T-cell (primary cell): ENCODE results near the gene ELMO1. TPM values are rescaled to one million over a fixed set of nuclear protein-coding genes. Genes with fewer than 3 reads are reported as not detected.

Experiments used
- ATAC-seq, 4 experiments: fragments of 200-7000 bp in 3 of 4; fragments of 150-1000 bp in 1 of 4; cut with Tn5 transposase; replicated peaks in 1 of 4; 1 replicate in 3 of 4; 2 replicates in 1 of 4; pipeline ENCODE4 v1.10.0; 2021; ENCODE audit warnings: moderate library complexity in 3 of 4, mild to moderate bottlenecking in 2 of 4, moderate number of reproducible peaks in 1 of 4
- CTCF ChIA-PET, 2 donors: fragments of 300-600 bp; sonication (Branson Sonifier 250); formaldehyde crosslinking; loops; one replicate each; lab custom pipeline; 2022; ENCODE audit warnings: antibody characterized with exemption in 2 of 2; lab: Charles Lee
- POLR2A ChIA-PET, 2 donors: fragments of 300-600 bp; sonication (Branson Sonifier 250); formaldehyde crosslinking; loops; one replicate each; lab custom pipeline; 2022; ENCODE audit warnings: antibody characterized with exemption in 2 of 2; lab: Charles Lee
- DNase-seq, 35 experiments: peaks; one replicate each; pipeline versions ENCODE4 v3.0.0 to v3.0.0-alpha.2; 2013 to 2023
- H3K27ac ChIP-seq: one replicate; pipeline ENCODE4 v1.5.1; 2013; ENCODE audit warnings: low read length
- H3K27me3 ChIP-seq, 2 experiments: replicated peaks in 1 of 2; 1 replicate in 1 of 2; 2 replicates in 1 of 2; pipeline versions ENCODE4 v1.6.1 to v1.7.0; 2013; ENCODE audit warnings: low read length in 1 of 2, mixed read lengths in 1 of 2; ENCODE audit not compliant: control insufficient read depth in 2 of 2, insufficient read depth in 2 of 2; ENCODE audit errors: extremely low read depth in 1 of 2
- H3K36me3 ChIP-seq, 2 donors: 1 replicate in 1 of 2; 2 replicates in 1 of 2; pipeline versions ENCODE4 v1.6.1 to v1.7.0; 2013; ENCODE audit warnings: low read length in 1 of 2; ENCODE audit not compliant: control insufficient read depth in 2 of 2, insufficient read depth in 1 of 2; ENCODE audit errors: extremely low read depth in 1 of 2
- H3K4me1 ChIP-seq, 2 experiments: 1 replicate in 1 of 2; 2 replicates in 1 of 2; pipeline versions ENCODE4 v1.6.1 to v1.7.0; 2013; ENCODE audit warnings: low read length in 2 of 2, mixed read lengths in 1 of 2; ENCODE audit not compliant: insufficient read depth in 2 of 2, control insufficient read depth in 1 of 2; ENCODE audit errors: extremely low read depth in 1 of 2
- H3K4me3 ChIP-seq, 2 donors: 1 replicate in 1 of 2; 2 replicates in 1 of 2; pipeline versions ENCODE4 v1.5.1 to v1.7.0; 2013; ENCODE audit warnings: mild to moderate bottlenecking in 2 of 2, low read length in 1 of 2, moderate library complexity in 1 of 2; ENCODE audit not compliant: control insufficient read depth in 1 of 2; ENCODE audit errors: extremely low read depth in 1 of 2
- H3K9me3 ChIP-seq: 2 replicates; pipeline ENCODE4 v1.7.0; 2013
- H3K27ac Mint-ChIP-seq, 2 donors: one replicate each; pipeline ENCODE4 v1.8.0; 2020 to 2021; ENCODE audit warnings: mild to moderate bottlenecking in 2 of 2, mixed read lengths in 2 of 2
- H3K27me3 Mint-ChIP-seq, 2 donors: one replicate each; pipeline ENCODE4 v1.8.0; 2021 to 2022; ENCODE audit warnings: mixed read lengths in 2 of 2
- H3K36me3 Mint-ChIP-seq: one replicate; pipeline ENCODE4 v1.8.0; 2021; ENCODE audit warnings: mixed read lengths
- H3K4me1 Mint-ChIP-seq, 3 donors: one replicate each; pipeline ENCODE4 v1.8.0; 2020 to 2022; ENCODE audit warnings: mixed read lengths in 3 of 3, mild to moderate bottlenecking in 1 of 3
- H3K4me3 Mint-ChIP-seq, 3 donors: one replicate each; pipeline ENCODE4 v1.8.0; 2020 to 2022; ENCODE audit warnings: mild to moderate bottlenecking in 3 of 3, mixed read lengths in 3 of 3, moderate library complexity in 3 of 3
- H3K9me3 Mint-ChIP-seq, 3 donors: one replicate each; pipeline ENCODE4 v1.8.0; 2020 to 2022; ENCODE audit warnings: mixed read lengths in 3 of 3
- WGBS: methylation state at CpG from one replicate; pipeline ENCODE4 v1.1.5; 2013; ENCODE audit warnings: missing lambda C conversion rate; ENCODE audit not compliant: insufficient coverage; 5-methylcytosine and 5-hydroxymethylcytosine counted together
- total RNA-seq, 35 experiments: library from RNA in 6 of 35; stranded (reverse) in 6 of 35; fragments of 120-200 nt in 1 of 35; gene quantifications; one replicate each; pipeline versions ENCODE4 v1.2.1 to v1.2.4 and lab custom pipeline; 2013 to 2026

ELMO1 gene, protein sequence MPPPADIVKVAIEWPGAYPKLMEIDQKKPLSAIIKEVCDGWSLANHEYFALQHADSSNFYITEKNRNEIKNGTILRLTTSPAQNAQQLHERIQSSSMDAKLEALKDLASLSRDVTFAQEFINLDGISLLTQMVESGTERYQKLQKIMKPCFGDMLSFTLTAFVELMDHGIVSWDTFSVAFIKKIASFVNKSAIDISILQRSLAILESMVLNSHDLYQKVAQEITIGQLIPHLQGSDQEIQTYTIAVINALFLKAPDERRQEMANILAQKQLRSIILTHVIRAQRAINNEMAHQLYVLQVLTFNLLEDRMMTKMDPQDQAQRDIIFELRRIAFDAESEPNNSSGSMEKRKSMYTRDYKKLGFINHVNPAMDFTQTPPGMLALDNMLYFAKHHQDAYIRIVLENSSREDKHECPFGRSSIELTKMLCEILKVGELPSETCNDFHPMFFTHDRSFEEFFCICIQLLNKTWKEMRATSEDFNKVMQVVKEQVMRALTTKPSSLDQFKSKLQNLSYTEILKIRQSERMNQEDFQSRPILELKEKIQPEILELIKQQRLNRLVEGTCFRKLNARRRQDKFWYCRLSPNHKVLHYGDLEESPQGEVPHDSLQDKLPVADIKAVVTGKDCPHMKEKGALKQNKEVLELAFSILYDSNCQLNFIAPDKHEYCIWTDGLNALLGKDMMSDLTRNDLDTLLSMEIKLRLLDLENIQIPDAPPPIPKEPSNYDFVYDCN
- total RNA-seq (100 to 1,000 TPM; 101 to 149 (median 113) TPM), total RNA-seq (lab: John Stamatoyannopoulos, UW) (78.4 to 247 (median 112) reads per million in 29 experiments)
- total RNA-seq (2013), result 92.1 TPM

DNA sequence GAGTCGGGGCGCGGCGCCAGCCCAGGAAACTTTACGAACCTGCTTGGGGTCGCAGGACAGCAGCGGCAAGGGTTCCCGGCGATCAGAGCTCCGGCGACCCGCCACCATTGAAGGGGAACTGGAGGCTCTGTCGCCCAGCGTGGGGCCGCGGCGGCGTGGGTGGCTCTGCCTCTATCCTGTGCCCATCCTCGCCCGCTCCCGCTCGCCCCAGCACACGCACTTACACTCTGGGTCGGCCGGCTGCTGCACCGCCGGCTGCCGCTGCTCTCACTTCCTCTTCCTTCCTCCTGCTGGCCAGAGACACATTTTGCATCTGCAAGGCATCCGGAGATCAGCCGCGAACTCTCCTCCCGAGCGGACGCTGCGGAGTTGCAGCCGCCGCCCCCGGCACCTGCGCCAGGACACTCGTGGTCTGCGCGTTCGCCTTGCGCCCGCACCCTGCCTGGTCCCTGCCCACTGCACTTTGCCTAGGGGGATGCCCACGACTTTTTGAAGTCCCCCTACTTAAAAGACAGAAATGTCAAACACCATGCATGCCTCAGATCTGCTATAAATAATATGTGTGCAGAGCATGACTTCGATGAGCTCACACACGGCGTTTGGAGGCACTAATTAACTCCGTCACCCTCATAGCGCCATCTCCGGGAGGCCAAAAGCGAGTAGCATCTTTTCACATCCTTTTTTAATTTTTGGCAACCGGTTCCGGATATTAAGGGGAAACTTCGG, at the start of gene ELMO1:
Gene ELMO1, minus strand, starts transcription at position 229 of the 726 bp plus-strand sequence. CDS start 106,174 bp downstream, outside the sequence.
- H3K36me3 Mint-ChIP-seq, result peaks cover 10% of the 10 kb centered on the region
- H3K4me1 ChIP-seq, result peaks cover 25 to 34% of the 10 kb centered on the region in 2 experiments
- ChIA-PET CTCF (interaction anchor here (0.5 to 4.9 kb wide), 16 partner anchors 9 to 1161 kb away, joined by 3 to 28 read pairs (median 4); no protein-coding TSS in a partner anchor), POLR2A (interaction anchor here (0.6 to 1.6 kb wide), 7 partner anchors 9 to 768 kb away, joined by 3 to 8 read pairs (median 5); no protein-coding TSS in a partner anchor)
- peak; percentile 65 to 89 (median 76) for DNase-seq
- peaks cover 51 to 64% (median 55%) of the 10 kb centered on the region in 3 donors for H3K4me1 Mint-ChIP-seq
- no peaks in the 10 kb centered on the region for H3K36me3 ChIP-seq
- peaks cover 0 to 1% of the 10 kb centered on the region in 2 donors for H3K27me3 Mint-ChIP-seq
- ATAC-seq, result peak; percentile 82 to 88 (median 84)
- H3K9me3 Mint-ChIP-seq, result no peaks in the 10 kb centered on the region
- peak within 1 kb of the TSS; percentile 83 to 96 for H3K4me3 ChIP-seq
- no peaks in the 10 kb centered on the region for H3K9me3 ChIP-seq
- peak within 1 kb of the TSS; percentile 90 for H3K27ac ChIP-seq
- 0% methylated on average over 39 of the region's 56 CpGs for WGBS
- H3K27me3 ChIP-seq, result no peaks in the 10 kb centered on the region
- H3K27ac Mint-ChIP-seq, result peak within 1 kb of the TSS; percentile 97 to 98
- peak within 1 kb of the TSS; percentile 93 to 94 (median 93) for H3K4me3 Mint-ChIP-seq

DNA sequence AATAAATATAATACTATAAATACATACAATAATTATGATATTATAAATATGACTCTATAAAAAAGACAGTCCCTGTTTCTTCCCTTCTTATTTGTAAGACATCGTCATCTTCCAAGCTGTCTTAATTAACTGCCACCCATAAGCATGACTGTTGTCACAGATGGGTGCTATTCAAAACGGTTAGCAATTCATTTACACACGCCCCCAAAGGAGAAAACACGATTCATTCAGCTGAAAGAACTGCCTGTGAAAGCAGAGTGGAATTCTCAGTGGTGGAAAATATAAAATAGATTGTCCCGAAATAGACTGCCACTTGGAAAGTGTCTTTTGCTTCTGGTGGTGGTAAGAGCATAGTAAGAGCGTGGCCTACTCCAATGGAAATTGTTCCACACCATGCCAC, 48.9 kb upstream of the ELMO1 start:
- DNase-seq (no peak), ATAC-seq (no peak)
- Histone ChIP-seq H3K27me3 (no peaks in the 10 kb centered on the region), H3K27ac (no peak overlapping the region), H3K36me3 (no peaks in the 10 kb centered on the region), H3K4me3 (no peak overlapping the region), H3K4me1 (no peaks in the 10 kb centered on the region), H3K9me3 (no peaks in the 10 kb centered on the region)
- Mint-ChIP-seq H3K4me1 (no peaks in the 10 kb centered on the region), H3K9me3 (no peaks in the 10 kb centered on the region), H3K36me3 (no peaks in the 10 kb centered on the region), H3K27ac (no peak overlapping the region), H3K27me3 (no peaks in the 10 kb centered on the region), H3K4me3 (no peak overlapping the region)
- CTCF ChIA-PET, result interaction anchor here (1.3 to 2.7 kb wide), 3 partner anchors 9 to 263 kb away, joined by 3 to 12 read pairs (median 3); no protein-coding TSS in a partner anchor
- POLR2A ChIA-PET, result no interaction called here
- WGBS, result 50% methylated on average over 2 of the region's 6 CpGs

DNA sequence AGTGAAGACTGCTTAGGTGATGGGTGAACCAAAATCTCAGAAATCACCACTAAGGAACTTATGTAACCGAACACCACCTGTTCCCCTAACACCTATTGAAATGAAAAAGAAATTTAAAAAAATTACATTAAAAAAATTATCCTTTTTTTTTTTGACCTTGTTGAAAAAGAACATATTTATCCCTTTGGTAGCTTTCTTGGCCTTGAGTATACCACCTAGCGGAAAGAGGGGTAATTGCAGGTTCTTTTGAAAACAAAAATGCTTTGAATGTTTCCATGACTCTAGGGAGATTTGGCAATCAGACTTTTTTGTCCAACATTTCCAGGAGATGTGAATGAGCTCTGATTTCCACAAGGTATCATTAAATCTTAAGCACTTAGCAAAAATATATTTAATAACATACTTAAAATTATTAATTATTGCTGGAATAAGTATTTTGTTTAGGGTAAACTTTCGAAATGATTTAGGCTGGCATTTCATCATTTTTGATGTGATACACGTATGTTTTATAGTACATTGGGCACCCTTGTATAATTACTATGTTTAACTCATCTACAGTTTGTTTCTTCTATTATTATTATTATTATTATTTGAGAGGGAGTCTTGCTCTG, 47.0 kb upstream of the ELMO1 start:
- Histone ChIP-seq H3K27ac (no peak overlapping the region), H3K36me3 (no peaks in the 10 kb centered on the region), H3K4me1 (no peaks in the 10 kb centered on the region), H3K4me3 (no peak overlapping the region), H3K27me3 (no peaks in the 10 kb centered on the region), H3K9me3 (no peaks in the 10 kb centered on the region)
- WGBS, result no CpG with 5 or more reads among the region's 4 CpGs
- DNase-seq, result peak in 1 of 35 experiments; percentile 56
- no peak overlapping the region for H3K27ac Mint-ChIP-seq
- ChIA-PET POLR2A (interaction anchor here (0.6 to 0.7 kb wide), 5 partner anchors 13 to 280 kb away, joined by 3 to 6 read pairs (median 3); no protein-coding TSS in a partner anchor), CTCF (interaction anchor here (0.5 to 2.8 kb wide), 30 partner anchors 9 to 834 kb away, joined by 3 to 18 read pairs (median 4); partner anchors contain the start of gene ELMO1 (in 1 of the 2))
- H3K4me3 Mint-ChIP-seq, result no peak overlapping the region
- no peaks in the 10 kb centered on the region for H3K27me3 Mint-ChIP-seq
- no peaks in the 10 kb centered on the region for H3K4me1 Mint-ChIP-seq
- ATAC-seq, result peak in 1 of 4 experiments; percentile 54
- no peaks in the 10 kb centered on the region for H3K36me3 Mint-ChIP-seq
- H3K9me3 Mint-ChIP-seq, result no peaks in the 10 kb centered on the region

DNA sequence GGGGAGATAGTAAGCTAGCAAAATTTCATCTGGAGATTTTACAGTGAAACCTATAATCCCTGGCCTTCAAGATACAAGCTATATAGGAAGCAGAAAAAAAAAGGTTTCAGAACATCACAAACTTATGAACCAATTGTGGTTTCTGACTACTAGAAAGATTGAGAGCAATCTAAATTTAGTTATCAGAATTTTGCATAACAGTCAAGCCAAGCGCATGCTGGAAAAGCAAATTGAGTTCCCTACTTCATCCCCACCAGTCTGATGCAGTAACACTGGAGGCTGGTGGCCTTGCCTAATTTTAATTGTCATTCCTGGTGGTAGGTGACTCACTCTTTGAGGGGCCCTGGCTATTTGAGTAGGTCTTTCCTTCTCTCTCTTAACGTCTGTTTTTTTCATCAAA, 46.3 kb upstream of the ELMO1 start:
- Mint-ChIP-seq H3K4me1 (no peaks in the 10 kb centered on the region), H3K27ac (no peak overlapping the region), H3K9me3 (no peaks in the 10 kb centered on the region), H3K36me3 (no peaks in the 10 kb centered on the region), H3K4me3 (no peak overlapping the region), H3K27me3 (no peaks in the 10 kb centered on the region)
- Histone ChIP-seq H3K27me3 (no peaks in the 10 kb centered on the region), H3K4me1 (no peaks in the 10 kb centered on the region), H3K9me3 (no peaks in the 10 kb centered on the region), H3K36me3 (no peaks in the 10 kb centered on the region), H3K27ac (no peak overlapping the region), H3K4me3 (no peak overlapping the region)
- ATAC-seq (no peak), DNase-seq (no peak)
- ChIA-PET POLR2A (interaction anchor here in 1 of 2 donors (0.7 kb wide), 1 partner anchor 25 kb away, joined by 6 read pairs; no protein-coding TSS in a partner anchor), CTCF (interaction anchor here (0.5 to 2.8 kb wide), 26 partner anchors 10 to 1203 kb away, joined by 3 to 18 read pairs (median 4); partner anchors contain the start of gene ELMO1 (in 1 of the 2))
- WGBS, result no CpG with 5 or more reads among the region's 2 CpGs

DNA sequence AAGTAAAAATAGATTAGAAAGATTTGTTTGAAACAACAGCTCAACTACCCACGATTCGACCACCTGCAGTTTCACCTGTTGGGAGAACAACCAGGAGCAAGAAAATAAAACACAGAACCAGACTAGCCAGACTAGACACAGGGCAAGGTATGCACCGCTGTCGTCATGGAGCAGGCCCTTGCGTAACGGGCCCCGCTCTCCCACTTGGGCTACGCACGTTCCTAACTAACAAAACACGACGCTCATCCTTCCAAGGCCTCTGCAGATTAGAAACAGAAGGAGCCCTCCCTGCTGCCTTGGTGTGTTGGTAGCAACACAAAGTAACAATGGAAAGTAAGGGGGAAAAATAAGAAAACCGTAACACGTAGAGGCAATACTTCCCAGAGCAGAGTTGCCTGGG, 45.1 kb upstream of the ELMO1 start:
- Histone ChIP-seq H3K4me1 (no peaks in the 10 kb centered on the region), H3K4me3 (no peak overlapping the region), H3K36me3 (no peaks in the 10 kb centered on the region), H3K27ac (no peak overlapping the region), H3K9me3 (no peaks in the 10 kb centered on the region), H3K27me3 (no peaks in the 10 kb centered on the region)
- WGBS, result 100% methylated on average over 4 of the region's 13 CpGs
- POLR2A ChIA-PET, result no interaction called here
- DNase-seq (no peak), ATAC-seq (no peak)
- no peak overlapping the region for H3K27ac Mint-ChIP-seq
- H3K4me1 Mint-ChIP-seq, result no peaks in the 10 kb centered on the region
- no peaks in the 10 kb centered on the region for H3K27me3 Mint-ChIP-seq
- H3K4me3 Mint-ChIP-seq, result no peak overlapping the region
- no peaks in the 10 kb centered on the region for H3K36me3 Mint-ChIP-seq
- CTCF ChIA-PET, result interaction anchor here (1.1 to 2.8 kb wide), 3 partner anchors 11 to 259 kb away, joined by 5 to 12 read pairs (median 6); partner anchors contain the start of gene ELMO1 (in 1 of the 2)
- no peaks in the 10 kb centered on the region for H3K9me3 Mint-ChIP-seq
